ENCODE measurements around the gene ZNF391.

Gene ZNF391

GRCh38 chr6:27451660-27452390 is 63.3 kb downstream of the ZNF391 start:
- Histone ChIP-seq H3K4me2 (ENCODE audit: low read length) (no peak overlapping the region), H4K20me1 (ENCODE audit: insufficient read depth, low read length) (no peaks in the 10 kb centered on the region), H2AFZ (ENCODE audit: low read length) (no peak overlapping the region), H3K4me1 (ENCODE audit: insufficient read depth, low read length, severe bottlenecking) (no peaks in the 10 kb centered on the region), H3K4me3 (ENCODE audit: low read depth, low read length, poor library complexity, severe bottlenecking) (no peak overlapping the region), H3K27ac (ENCODE audit: low read depth, low read length, poor library complexity, severe bottlenecking) (no peak overlapping the region), H3K79me2 (ENCODE audit: insufficient read depth, low read length) (no peaks in the 10 kb centered on the region), H3K9me3 (ENCODE audit: low read length) (peaks cover 90% of the 10 kb centered on the region), H3K9me2 (ENCODE audit: low read depth, low read length) (no peaks in the 10 kb centered on the region), H3F3A (ENCODE audit: insufficient read depth, low read length) (no peaks in the 10 kb centered on the region), H3K27me3 (ENCODE audit: insufficient read depth, low read length) (no peaks in the 10 kb centered on the region), H3K36me3 (ENCODE audit: insufficient read depth, low read length) (peaks cover 74% of the 10 kb centered on the region), H3K9ac (ENCODE audit: low read length) (no peak overlapping the region)
- TF ChIP-seq CTCF (IDR thresholded peaks at IDR 0.05; ENCODE audit: low read length) = no peak
- no peak for TF ChIP-seq EZH2 (IDR thresholded peaks at IDR 0.05; ENCODE audit: borderline replicate concordance, low read length)

GRCh38 chr6:27452496-27452897 is 63.9 kb downstream of the ZNF391 start:
- no peak overlapping the region for H3K4me3 ChIP-seq (ENCODE audit: low read depth, low read length, poor library complexity, severe bottlenecking)
- no peaks in the 10 kb centered on the region for H3K4me1 ChIP-seq (ENCODE audit: insufficient read depth, low read length, severe bottlenecking)
- H3K79me2 ChIP-seq (ENCODE audit: insufficient read depth, low read length) = no peaks in the 10 kb centered on the region
- H3K27ac ChIP-seq (ENCODE audit: low read depth, low read length, poor library complexity, severe bottlenecking) = no peak overlapping the region
- H3K27me3 ChIP-seq (ENCODE audit: insufficient read depth, low read length) = no peaks in the 10 kb centered on the region
- H3K9me3 ChIP-seq (ENCODE audit: low read length) = peaks cover 97% of the 10 kb centered on the region
- H2AFZ ChIP-seq (ENCODE audit: low read length) = no peak overlapping the region
- peaks cover 81% of the 10 kb centered on the region for H3K36me3 ChIP-seq (ENCODE audit: insufficient read depth, low read length)
- no peak for TF ChIP-seq EZH2 (IDR thresholded peaks at IDR 0.05; ENCODE audit: borderline replicate concordance, low read length)
- TF ChIP-seq CTCF (IDR thresholded peaks at IDR 0.05; ENCODE audit: low read length) = no peak
- H3K9me2 ChIP-seq (ENCODE audit: low read depth, low read length) = no peaks in the 10 kb centered on the region
- no peaks in the 10 kb centered on the region for H4K20me1 ChIP-seq (ENCODE audit: insufficient read depth, low read length)
- H3K9ac ChIP-seq (ENCODE audit: low read length) = no peak overlapping the region
- H3F3A ChIP-seq (ENCODE audit: insufficient read depth, low read length) = no peaks in the 10 kb centered on the region
- H3K4me2 ChIP-seq (ENCODE audit: low read length) = no peak overlapping the region
